Neural cell (in vitro differentiated cells): Measurements from ENCODE around the gene ARMCX2. TPM values are rescaled to one million over a fixed set of nuclear protein-coding genes. Genes with fewer than 3 reads are reported as not detected.

Experiments used
- H2AFZ ChIP-seq: fragments of 200-600, 300-800 bp; sonication (generic), shearing (Covaris generic); 2 replicates; pipeline ENCODE4 v1.6.0; 2014; ENCODE audit warnings: low read depth, mild to moderate bottlenecking, antibody characterized with exemption, low read length, moderate library complexity
- H3F3A ChIP-seq: fragments of 200-600 bp; shearing (Covaris generic); 2 replicates; pipeline ENCODE4 v1.6.1; 2016; ENCODE audit warnings: mild to moderate bottlenecking, moderate library complexity, mixed read lengths, antibody characterized with exemption, low read length; ENCODE audit not compliant: insufficient read depth, poor library complexity, severe bottlenecking
- H3K27ac ChIP-seq: fragments of 200-600, 300-800 bp; sonication (generic), shearing (Covaris generic); 2 replicates; pipeline ENCODE4 v1.5.1; 2014; ENCODE audit warnings: mild to moderate bottlenecking, low read length, moderate library complexity
- H3K27me3 ChIP-seq: fragments of 300-800, 200-600 bp; sonication (generic), shearing (Covaris generic); 2 replicates; pipeline ENCODE4 v1.6.0; 2014; ENCODE audit warnings: mild to moderate bottlenecking, low read depth, low read length, moderate library complexity; ENCODE audit not compliant: insufficient read depth
- H3K36me3 ChIP-seq: fragments of 300-800, 200-600 bp; sonication (generic), shearing (Covaris generic); 2 replicates; pipeline ENCODE4 v1.5.1; 2014; ENCODE audit warnings: mild to moderate bottlenecking, antibody characterized with exemption, low read length, moderate library complexity; ENCODE audit not compliant: insufficient read depth
- H3K4me2 ChIP-seq: fragments of 300-800, 200-600 bp; sonication (generic), shearing (Covaris generic); 2 replicates; pipeline ENCODE4 v1.6.0; 2014; ENCODE audit warnings: mild to moderate bottlenecking, low read length
- H3K4me3 ChIP-seq: fragments of 300-800, 200-600 bp; sonication (generic), shearing (Covaris generic); 2 replicates; pipeline ENCODE4 v1.5.1; 2014; ENCODE audit warnings: mild to moderate bottlenecking, low read length, moderate library complexity
- H3K79me2 ChIP-seq: fragments of 200-600 bp; shearing (Covaris generic); replicated peaks from 2 replicates; pipeline ENCODE4 v1.6.0; 2014; ENCODE audit warnings: mild to moderate bottlenecking, low read length, moderate library complexity; ENCODE audit not compliant: insufficient read depth
- H3K9ac ChIP-seq: fragments of 300-800, 200-600 bp; sonication (generic), shearing (Covaris generic); 2 replicates; pipeline ENCODE4 v1.6.1; 2016; ENCODE audit warnings: mild to moderate bottlenecking, low read length, mixed read lengths
- H3K9me2 ChIP-seq: fragments of 200-600 bp; shearing (Covaris generic); 2 replicates; pipeline ENCODE4 v1.6.1; 2016; ENCODE audit warnings: mild to moderate bottlenecking, low read length, mixed read lengths; ENCODE audit not compliant: insufficient read depth
- H3K9me3 ChIP-seq: fragments of 200-600, 300-800 bp; sonication (generic), shearing (Covaris generic); 2 replicates; pipeline ENCODE4 v1.6.1; 2016; ENCODE audit warnings: mild to moderate bottlenecking, mixed run types, low read length, moderate library complexity, mixed read lengths
- H4K20me1 ChIP-seq: fragments of 200-600 bp; shearing (Covaris generic); 2 replicates; pipeline ENCODE4 v1.6.1; 2016; ENCODE audit warnings: mild to moderate bottlenecking, mixed run types; ENCODE audit not compliant: insufficient read depth
- EP300 ChIP-seq: fragments of 450-650 bp; conservative IDR thresholded peaks from 2 replicates; pipeline ENCODE4 v1.6.1; 2014; ENCODE audit warnings: antibody characterized with exemption, mild to moderate bottlenecking, moderate library complexity; ENCODE audit not compliant: poor library complexity, severe bottlenecking
- EZH2 ChIP-seq: fragments of 200-600, 300-800 bp; shearing (Covaris generic), sonication (generic); IDR thresholded peaks from 2 replicates; pipeline ENCODE4 v1.6.1; 2014; ENCODE audit warnings: antibody characterized with exemption, low read length, borderline replicate concordance, mild to moderate bottlenecking; ENCODE audit not compliant: insufficient read depth, poor library complexity, severe bottlenecking
- MXI1 ChIP-seq: fragments of 450-650 bp; conservative IDR thresholded peaks from 2 replicates; pipeline ENCODE4 v1.6.1; 2014; ENCODE audit warnings: antibody characterized with exemption, mild to moderate bottlenecking; ENCODE audit not compliant: poor library complexity, severe bottlenecking
- POLR2AphosphoS5 ChIP-seq: IDR thresholded peaks from 2 replicates; pipeline ENCODE4 v1.6.1; 2012
- RAD21 ChIP-seq: fragments of 450-650 bp; conservative IDR thresholded peaks from 2 replicates; pipeline ENCODE4 v1.6.1; 2014; ENCODE audit warnings: antibody characterized with exemption, mild to moderate bottlenecking, moderate library complexity
- SMC3 ChIP-seq: fragments of 450-650 bp; conservative IDR thresholded peaks from 2 replicates; pipeline ENCODE4 v1.6.1; 2014; ENCODE audit warnings: antibody characterized with exemption, mild to moderate bottlenecking, moderate library complexity; ENCODE audit not compliant: poor library complexity
- TAF1 ChIP-seq: IDR thresholded peaks from 2 replicates; pipeline ENCODE4 v1.6.1; 2012; ENCODE audit warnings: low read depth
- polyA plus RNA-seq: library from polyadenylated mRNA; depleted of rRNA; stranded (reverse); fragments of >200 nt; gene quantifications from 2 replicates; pipeline ENCODE4 v1.2.3, GENCODE V29; 2014
- TF ChIP-seq, protein P1 (sequence below): fragments of 450-650 bp; IDR thresholded peaks from 2 replicates; pipeline ENCODE4 v1.5.1; 2014; ENCODE audit warnings: antibody characterized with exemption, mild to moderate bottlenecking, moderate library complexity; ENCODE audit not compliant: poor library complexity, severe bottlenecking
- TF ChIP-seq, protein P2 (sequence below): IDR thresholded peaks from 2 replicates; pipeline ENCODE4 v1.6.1; 2012; ENCODE audit warnings: borderline replicate concordance

ARMCX2 gene
- polyA plus RNA-seq, 1 donor from 2014 or later: 57.2 TPM

DNA sequence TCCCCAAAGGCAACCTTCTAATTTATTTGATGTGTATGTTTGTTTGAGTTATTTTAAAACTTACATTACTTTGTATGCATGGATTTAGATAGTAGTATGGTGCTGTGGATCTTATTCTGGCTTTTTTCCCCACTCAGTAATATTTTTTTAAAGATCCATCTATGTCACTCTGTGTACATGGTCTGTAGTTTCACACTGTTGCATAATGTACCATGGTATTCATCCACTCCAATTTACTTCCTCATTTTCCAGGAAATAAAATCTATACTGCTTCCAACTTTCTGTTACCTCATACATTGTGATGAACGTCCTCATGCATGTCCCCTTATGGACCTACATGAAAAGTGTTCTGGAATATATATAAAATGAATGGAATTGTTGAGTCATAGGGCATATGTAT is 17.6 kb downstream of the ARMCX2 start:
- H3K36me3 ChIP-seq: no peaks in the 10 kb centered on the region
- no peak overlapping the region for H2AFZ ChIP-seq
- no peaks in the 10 kb centered on the region for H3K9me2 ChIP-seq
- no peaks in the 10 kb centered on the region for H3K79me2 ChIP-seq
- H3K27ac ChIP-seq: no peak overlapping the region
- H3K9ac ChIP-seq: no peak overlapping the region
- no peak overlapping the region for H3K4me2 ChIP-seq
- no peaks in the 10 kb centered on the region for H3K9me3 ChIP-seq
- no peaks in the 10 kb centered on the region for H3K27me3 ChIP-seq
- no peak overlapping the region for H3K4me3 ChIP-seq
- H3F3A ChIP-seq: no peaks in the 10 kb centered on the region
- H4K20me1 ChIP-seq: no peaks in the 10 kb centered on the region
- TF ChIP-seq POLR2AphosphoS5 (no peak), EP300 (no peak), RAD21 (no peak), SMC3 (no peak), TAF1 (no peak), EZH2 (no peak), MXI1 (no peak)
- TF ChIP-seq, protein P1, sequence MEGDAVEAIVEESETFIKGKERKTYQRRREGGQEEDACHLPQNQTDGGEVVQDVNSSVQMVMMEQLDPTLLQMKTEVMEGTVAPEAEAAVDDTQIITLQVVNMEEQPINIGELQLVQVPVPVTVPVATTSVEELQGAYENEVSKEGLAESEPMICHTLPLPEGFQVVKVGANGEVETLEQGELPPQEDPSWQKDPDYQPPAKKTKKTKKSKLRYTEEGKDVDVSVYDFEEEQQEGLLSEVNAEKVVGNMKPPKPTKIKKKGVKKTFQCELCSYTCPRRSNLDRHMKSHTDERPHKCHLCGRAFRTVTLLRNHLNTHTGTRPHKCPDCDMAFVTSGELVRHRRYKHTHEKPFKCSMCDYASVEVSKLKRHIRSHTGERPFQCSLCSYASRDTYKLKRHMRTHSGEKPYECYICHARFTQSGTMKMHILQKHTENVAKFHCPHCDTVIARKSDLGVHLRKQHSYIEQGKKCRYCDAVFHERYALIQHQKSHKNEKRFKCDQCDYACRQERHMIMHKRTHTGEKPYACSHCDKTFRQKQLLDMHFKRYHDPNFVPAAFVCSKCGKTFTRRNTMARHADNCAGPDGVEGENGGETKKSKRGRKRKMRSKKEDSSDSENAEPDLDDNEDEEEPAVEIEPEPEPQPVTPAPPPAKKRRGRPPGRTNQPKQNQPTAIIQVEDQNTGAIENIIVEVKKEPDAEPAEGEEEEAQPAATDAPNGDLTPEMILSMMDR: no peak
- TF ChIP-seq, protein P2, sequence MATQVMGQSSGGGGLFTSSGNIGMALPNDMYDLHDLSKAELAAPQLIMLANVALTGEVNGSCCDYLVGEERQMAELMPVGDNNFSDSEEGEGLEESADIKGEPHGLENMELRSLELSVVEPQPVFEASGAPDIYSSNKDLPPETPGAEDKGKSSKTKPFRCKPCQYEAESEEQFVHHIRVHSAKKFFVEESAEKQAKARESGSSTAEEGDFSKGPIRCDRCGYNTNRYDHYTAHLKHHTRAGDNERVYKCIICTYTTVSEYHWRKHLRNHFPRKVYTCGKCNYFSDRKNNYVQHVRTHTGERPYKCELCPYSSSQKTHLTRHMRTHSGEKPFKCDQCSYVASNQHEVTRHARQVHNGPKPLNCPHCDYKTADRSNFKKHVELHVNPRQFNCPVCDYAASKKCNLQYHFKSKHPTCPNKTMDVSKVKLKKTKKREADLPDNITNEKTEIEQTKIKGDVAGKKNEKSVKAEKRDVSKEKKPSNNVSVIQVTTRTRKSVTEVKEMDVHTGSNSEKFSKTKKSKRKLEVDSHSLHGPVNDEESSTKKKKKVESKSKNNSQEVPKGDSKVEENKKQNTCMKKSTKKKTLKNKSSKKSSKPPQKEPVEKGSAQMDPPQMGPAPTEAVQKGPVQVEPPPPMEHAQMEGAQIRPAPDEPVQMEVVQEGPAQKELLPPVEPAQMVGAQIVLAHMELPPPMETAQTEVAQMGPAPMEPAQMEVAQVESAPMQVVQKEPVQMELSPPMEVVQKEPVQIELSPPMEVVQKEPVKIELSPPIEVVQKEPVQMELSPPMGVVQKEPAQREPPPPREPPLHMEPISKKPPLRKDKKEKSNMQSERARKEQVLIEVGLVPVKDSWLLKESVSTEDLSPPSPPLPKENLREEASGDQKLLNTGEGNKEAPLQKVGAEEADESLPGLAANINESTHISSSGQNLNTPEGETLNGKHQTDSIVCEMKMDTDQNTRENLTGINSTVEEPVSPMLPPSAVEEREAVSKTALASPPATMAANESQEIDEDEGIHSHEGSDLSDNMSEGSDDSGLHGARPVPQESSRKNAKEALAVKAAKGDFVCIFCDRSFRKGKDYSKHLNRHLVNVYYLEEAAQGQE: no peak

DNA sequence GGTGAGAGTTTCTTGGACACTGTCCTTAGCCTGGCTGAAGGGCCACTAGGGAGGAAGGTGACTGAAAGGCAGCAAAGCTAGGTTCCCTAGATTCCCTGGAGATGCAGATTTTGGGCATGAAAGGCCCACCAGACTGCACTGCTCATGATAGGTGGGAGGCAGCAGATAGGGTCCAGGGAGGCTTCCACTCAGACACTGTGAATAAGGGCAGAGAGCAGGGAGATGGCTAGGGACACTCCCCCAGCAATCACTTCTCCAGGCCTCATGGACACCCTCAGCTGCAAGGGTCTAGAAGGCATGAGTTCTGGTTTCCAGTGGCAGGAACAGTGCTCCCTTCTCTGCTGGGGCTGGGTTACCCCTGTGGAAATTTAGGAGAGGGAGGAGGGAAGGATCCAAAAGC is 20.1 kb downstream of the ARMCX2 start:
- Histone ChIP-seq H3K79me2 (no peaks in the 10 kb centered on the region), H3K27ac (no peak overlapping the region), H3K9me3 (no peaks in the 10 kb centered on the region), H2AFZ (no peak overlapping the region), H3K36me3 (no peaks in the 10 kb centered on the region), H3K4me2 (no peak overlapping the region), H3K9me2 (no peaks in the 10 kb centered on the region), H3K27me3 (no peaks in the 10 kb centered on the region), H3K4me3 (no peak overlapping the region), H4K20me1 (no peaks in the 10 kb centered on the region), H3K9ac (no peak overlapping the region), H3F3A (no peaks in the 10 kb centered on the region)
- TF ChIP-seq SMC3 (no peak), MXI1 (no peak), RAD21 (no peak)
- TF ChIP-seq, protein P2: no peak
- TF ChIP-seq, protein P1: no peak
